GM12872 (cell line): ENCODE data around the gene NYAP2.

Source experiments
- CTCF ChIP-seq: IDR thresholded peaks from 3 replicates; pipeline ENCODE4 v1.5.1; 2011; ENCODE audit warnings: low read depth, mild to moderate bottlenecking, low read length, moderate library complexity; ENCODE audit not compliant: insufficient read depth

NYAP2 gene

GRCh38 chr2:225428360-225428759 is 28.9 kb downstream of the NYAP2 start:
- TF ChIP-seq CTCF = no peak

DNA sequence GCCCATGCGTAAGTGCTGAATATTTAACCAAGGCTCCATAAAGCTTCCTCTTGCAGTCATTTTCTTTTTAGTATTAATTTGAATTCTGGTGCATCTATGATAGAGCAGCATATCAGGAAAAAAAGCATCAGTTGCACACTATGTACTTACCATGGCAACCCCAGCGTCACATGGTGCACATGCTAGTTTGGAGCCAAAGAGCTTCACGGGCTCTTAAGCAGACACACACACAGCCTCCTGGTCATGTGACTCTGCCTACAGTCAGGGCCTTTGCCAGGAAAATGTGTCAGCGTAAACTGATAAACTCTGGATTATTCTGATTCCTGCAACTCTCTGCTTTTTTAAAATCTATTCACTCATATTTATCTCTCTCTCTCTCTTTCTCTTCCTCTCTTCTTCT is 30.2 kb downstream of the NYAP2 start:
- no peak for TF ChIP-seq CTCF

- no peak for TF ChIP-seq CTCF
These were observed 31.8 kb downstream of the NYAP2 start for GRCh38 chr2:225431105-225431863.

DNA sequence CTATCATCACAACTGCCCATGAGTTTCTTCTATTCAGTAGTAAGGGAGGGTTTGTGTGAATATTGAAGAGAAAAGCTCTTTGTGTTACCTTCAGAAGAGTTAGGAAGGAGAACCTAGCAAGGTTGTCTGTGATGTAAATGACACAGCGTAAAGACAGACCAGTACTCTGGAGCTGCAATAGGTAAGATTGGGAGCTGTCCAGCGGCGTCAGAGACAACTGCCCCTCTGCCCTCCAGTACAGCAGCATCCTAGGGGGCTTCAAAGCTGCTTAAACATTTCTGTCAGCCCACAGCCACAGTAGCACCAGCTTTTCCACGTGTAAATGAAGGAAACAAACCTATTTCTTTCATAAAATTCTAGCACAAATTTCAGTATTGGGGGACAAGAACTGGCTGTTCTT is 34.5 kb downstream of the NYAP2 start:
- TF ChIP-seq CTCF = no peak

GRCh38 chr2:225437319-225437718 is 37.8 kb downstream of the NYAP2 start:
- TF ChIP-seq CTCF = no peak

DNA sequence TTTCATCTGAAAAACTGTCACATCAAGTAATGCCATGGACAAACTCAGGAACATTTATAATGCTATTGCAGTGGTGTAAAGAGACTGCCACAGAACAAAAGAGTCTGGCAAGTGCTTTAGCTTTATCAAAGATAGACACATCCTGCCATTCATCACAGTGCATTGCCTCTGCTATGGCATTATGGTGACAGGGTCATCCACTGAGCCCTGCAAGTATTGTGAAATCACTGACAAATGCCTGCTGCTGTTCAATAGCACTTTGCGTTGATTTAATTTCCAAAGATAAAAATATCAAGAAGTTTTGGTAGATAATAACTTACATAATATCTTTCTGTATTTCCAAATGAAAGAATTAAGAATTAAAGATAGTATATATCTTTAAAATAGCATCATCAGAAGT is 38.7 kb downstream of the NYAP2 start:
- TF ChIP-seq CTCF = no peak

- TF ChIP-seq CTCF = no peak
These were observed 53.2 kb downstream of the NYAP2 start for GRCh38 chr2:225452677-225453076.
